B cell (primary cell): ENCODE measurements around the gene STPG3. TPM values are rescaled to one million over a fixed set of nuclear protein-coding genes. Genes with fewer than 3 reads are reported as not detected.

Source experiments
- ATAC-seq: fragments of 200-7000 bp; cut with Tn5 transposase; one replicate; pipeline ENCODE4 v1.10.0; 2021; ENCODE audit warnings: low read depth, mild to moderate bottlenecking, moderate number of reproducible peaks, moderate library complexity
- CTCF ChIA-PET: fragments of 350-600 bp; sonication (Branson Sonifier 250); formaldehyde crosslinking; loops from one replicate; lab custom pipeline; 2021; ENCODE audit warnings: antibody characterized with exemption, inconsistent platforms; lab: Charles Lee
- POLR2A ChIA-PET: fragments of 350-600 bp; sonication (Branson Sonifier 250); formaldehyde crosslinking; loops from one replicate; lab custom pipeline; 2021; ENCODE audit warnings: antibody characterized with exemption; lab: Charles Lee
- DNase-seq: peaks from one replicate; pipeline ENCODE4 v3.0.0; 2013
- H2AFZ ChIP-seq: 2 replicates; pipeline ENCODE4 v1.6.1; 2012; ENCODE audit warnings: mild to moderate bottlenecking, low read depth, low read length; ENCODE audit not compliant: insufficient read depth, poor library complexity, severe bottlenecking
- H3K27ac ChIP-seq, 2 donors: 1 replicate in 1 of 2; 2 replicates in 1 of 2; pipeline ENCODE4 v1.5.1; 2012 to 2013; ENCODE audit warnings: low read length in 2 of 2, mild to moderate bottlenecking in 2 of 2, moderate library complexity in 1 of 2
- H3K27me3 ChIP-seq, 4 experiments: fragments of 200-600 bp in 1 of 4; sonication (generic) in 1 of 4; replicated peaks in 1 of 4; 1 replicate in 2 of 4; 2 replicates in 2 of 4; pipeline versions ENCODE4 v1.6.1 to v1.7.0; 2013 to 2016; ENCODE audit warnings: low read length in 3 of 4, mild to moderate bottlenecking in 2 of 4, mixed read lengths in 1 of 4, moderate library complexity in 1 of 4; ENCODE audit not compliant: insufficient read depth in 4 of 4, control insufficient read depth in 3 of 4; ENCODE audit errors: control extremely low read depth in 1 of 4
- H3K36me3 ChIP-seq, 2 experiments: replicated peaks in 1 of 2; 1 replicate in 1 of 2; 2 replicates in 1 of 2; pipeline versions ENCODE4 v1.6.1 to v1.7.1; 2013; ENCODE audit warnings: low read length in 1 of 2; ENCODE audit not compliant: insufficient read depth in 2 of 2, control insufficient read depth in 1 of 2; ENCODE audit errors: control extremely low read depth in 1 of 2, extremely low read depth in 1 of 2
- H3K4me1 ChIP-seq, 2 donors: fragments of 200-600 bp in 1 of 2; sonication (generic) in 1 of 2; 1 replicate in 1 of 2; 2 replicates in 1 of 2; pipeline versions ENCODE4 v1.5.1 to v1.6.1; 2013 to 2017; ENCODE audit warnings: low read length in 2 of 2; ENCODE audit not compliant: control insufficient read depth in 2 of 2, insufficient read depth in 2 of 2
- H3K4me2 ChIP-seq: replicated peaks from 2 replicates; pipeline ENCODE3; 2012; ENCODE audit warnings: mild to moderate bottlenecking, low read depth, low read length; ENCODE audit not compliant: poor library complexity, severe bottlenecking
- H3K4me3 ChIP-seq, 5 experiments: fragments of 200-600 bp in 1 of 5; sonication (generic) in 1 of 5; 1 replicate in 3 of 5; 2 replicates in 2 of 5; pipeline versions ENCODE4 v1.5.1 to v1.7.0; 2011 to 2016; ENCODE audit warnings: low read length in 4 of 5, mild to moderate bottlenecking in 4 of 5, low read depth in 2 of 5, control low read depth in 1 of 5, moderate library complexity in 1 of 5; ENCODE audit not compliant: insufficient read depth in 1 of 5; ENCODE audit errors: control extremely low read depth in 1 of 5, extremely low read depth in 1 of 5
- H3K79me2 ChIP-seq: fragments of 200-600 bp; sonication (generic); one replicate; pipeline ENCODE4 v1.6.0; 2016; ENCODE audit warnings: low read length; ENCODE audit not compliant: control insufficient read depth, insufficient read depth
- H3K9ac ChIP-seq: fragments of 200-600 bp; sonication (generic); 2 replicates; pipeline ENCODE4 v1.6.1; 2017; ENCODE audit warnings: mild to moderate bottlenecking, low read length, moderate library complexity
- H3K9me3 ChIP-seq, 3 donors: one replicate each; pipeline versions ENCODE4 v1.6.1 to v1.7.1; 2013; ENCODE audit warnings: low read length in 2 of 3; ENCODE audit not compliant: control insufficient read depth in 2 of 3, insufficient read depth in 1 of 3; ENCODE audit errors: control extremely low read depth in 1 of 3
- H4K20me1 ChIP-seq: 2 replicates; pipeline ENCODE4 v1.6.0; 2012; ENCODE audit warnings: mild to moderate bottlenecking, low read length; ENCODE audit not compliant: insufficient read depth, control insufficient read depth, poor library complexity, severe bottlenecking
- H3K27ac Mint-ChIP-seq: one replicate; pipeline ENCODE4 v1.8.0; 2021; ENCODE audit warnings: mixed read lengths
- H3K27me3 Mint-ChIP-seq: one replicate; pipeline ENCODE4 v1.8.0; 2021; ENCODE audit warnings: mixed read lengths
- H3K4me1 Mint-ChIP-seq: one replicate; pipeline ENCODE4 v1.8.0; 2021; ENCODE audit warnings: mixed read lengths
- H3K4me3 Mint-ChIP-seq: one replicate; pipeline ENCODE4 v1.8.0; 2021; ENCODE audit warnings: mixed read lengths
- H3K9me3 Mint-ChIP-seq: one replicate; pipeline ENCODE4 v1.8.0; 2022; ENCODE audit warnings: mixed read lengths; ENCODE audit not compliant: insufficient read depth
- EZH2 ChIP-seq: IDR thresholded peaks from 2 replicates; pipeline ENCODE4 v1.6.1; 2012; ENCODE audit warnings: borderline replicate concordance, low read depth, mild to moderate bottlenecking, moderate library complexity, low read length; ENCODE audit not compliant: insufficient read depth, poor library complexity, severe bottlenecking
- WGBS: methylation state at CpG from one replicate; pipeline ENCODE4 v1.1.5; 2013; ENCODE audit warnings: missing lambda C conversion rate; ENCODE audit not compliant: insufficient coverage; 5-methylcytosine and 5-hydroxymethylcytosine counted together
- intact Hi-C: fragments of 100-400 bp; cut with micrococcal nuclease; formaldehyde crosslinking; loops from one replicate; pipeline ENCODE4 v1.10.0; 2022
- polyA plus RNA-seq: library from polyadenylated mRNA; depleted of rRNA; stranded (reverse); fragments of >200 nt; gene quantifications from 2 replicates; pipeline ENCODE4 v1.2.3, GENCODE V29; 2012
- total RNA-seq, 2 donors: library from RNA; stranded (reverse); fragments of 120-200 nt in 1 of 2; gene quantifications; 1 replicate in 1 of 2; 2 replicates in 1 of 2; pipeline versions ENCODE4 v1.2.3 to v1.2.4, GENCODE V29; 2013 to 2022
- TF ChIP-seq, protein P1 (sequence below): fragments of 200-600 bp; IDR thresholded peaks from one replicate; pipeline ENCODE4 v1.8.0; 2022; ENCODE audit warnings: antibody characterized with exemption, mild to moderate bottlenecking

Gene STPG3
- total and polyA plus RNA-seq, 2 donors (not counting 1 experiment from before 2014, with no cell fraction given), result not detected

- Mint-ChIP-seq H3K4me1 (peaks cover 4% of the 10 kb centered on the region), H3K27me3 (no peaks in the 10 kb centered on the region), H3K27ac (no peak overlapping the region), H3K4me3 (no peak overlapping the region), H3K9me3 (no peaks in the 10 kb centered on the region)
- Histone ChIP-seq H3K4me3 (no peak overlapping the region), H3K9ac (no peak overlapping the region), H3K36me3 (peaks cover 0 to 30% of the 10 kb centered on the region in 2 experiments), H3K27me3 (no peaks in the 10 kb centered on the region), H4K20me1 (peaks cover 24% of the 10 kb centered on the region), H3K9me3 (no peaks in the 10 kb centered on the region), H3K79me2 (peaks cover 28% of the 10 kb centered on the region), H3K4me1 (peaks cover 3 to 14% of the 10 kb centered on the region in 2 donors), H2AFZ (no peak overlapping the region), H3K4me2 (no peak overlapping the region), H3K27ac (no peak overlapping the region)
- no peak for TF ChIP-seq EZH2
- TF ChIP-seq, protein P1, sequence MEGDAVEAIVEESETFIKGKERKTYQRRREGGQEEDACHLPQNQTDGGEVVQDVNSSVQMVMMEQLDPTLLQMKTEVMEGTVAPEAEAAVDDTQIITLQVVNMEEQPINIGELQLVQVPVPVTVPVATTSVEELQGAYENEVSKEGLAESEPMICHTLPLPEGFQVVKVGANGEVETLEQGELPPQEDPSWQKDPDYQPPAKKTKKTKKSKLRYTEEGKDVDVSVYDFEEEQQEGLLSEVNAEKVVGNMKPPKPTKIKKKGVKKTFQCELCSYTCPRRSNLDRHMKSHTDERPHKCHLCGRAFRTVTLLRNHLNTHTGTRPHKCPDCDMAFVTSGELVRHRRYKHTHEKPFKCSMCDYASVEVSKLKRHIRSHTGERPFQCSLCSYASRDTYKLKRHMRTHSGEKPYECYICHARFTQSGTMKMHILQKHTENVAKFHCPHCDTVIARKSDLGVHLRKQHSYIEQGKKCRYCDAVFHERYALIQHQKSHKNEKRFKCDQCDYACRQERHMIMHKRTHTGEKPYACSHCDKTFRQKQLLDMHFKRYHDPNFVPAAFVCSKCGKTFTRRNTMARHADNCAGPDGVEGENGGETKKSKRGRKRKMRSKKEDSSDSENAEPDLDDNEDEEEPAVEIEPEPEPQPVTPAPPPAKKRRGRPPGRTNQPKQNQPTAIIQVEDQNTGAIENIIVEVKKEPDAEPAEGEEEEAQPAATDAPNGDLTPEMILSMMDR, result no peak
- intact Hi-C loops, result no loop called here
- no peak for DNase-seq
- no peak for ATAC-seq
- WGBS, result 90% methylated on average over 19 of the region's 24 CpGs
- POLR2A ChIA-PET, result no interaction called here
- CTCF ChIA-PET, result interaction anchor here (2.1 to 3.2 kb wide), 2 partner anchors 26 to 234 kb away, joined by 4 to 13 read pairs; no protein-coding TSS in a partner anchor
Measured at GRCh38 chr9:137262909-137263285, 11.8 kb downstream of the STPG3 start.

GRCh38 chr9:137263506-137263905 is 12.4 kb downstream of the STPG3 start:
- Histone ChIP-seq H3K4me1 (peaks cover 5 to 20% of the 10 kb centered on the region in 2 donors), H3K9ac (no peak overlapping the region), H3K4me3 (no peak overlapping the region), H3K79me2 (peaks cover 22% of the 10 kb centered on the region), H2AFZ (no peak overlapping the region), H3K27ac (no peak overlapping the region), H4K20me1 (peaks cover 29% of the 10 kb centered on the region), H3K36me3 (peaks cover 0 to 30% of the 10 kb centered on the region in 2 experiments), H3K27me3 (no peaks in the 10 kb centered on the region), H3K9me3 (no peaks in the 10 kb centered on the region), H3K4me2 (no peak overlapping the region)
- Mint-ChIP-seq H3K27ac (no peak overlapping the region), H3K9me3 (no peaks in the 10 kb centered on the region), H3K4me1 (peaks cover 10% of the 10 kb centered on the region), H3K4me3 (no peak overlapping the region), H3K27me3 (no peaks in the 10 kb centered on the region)
- 93% methylated on average over 8 of the region's 10 CpGs for WGBS
- DNase-seq, result no peak
- TF ChIP-seq, protein P1, result no peak
- TF ChIP-seq EZH2, result no peak
- intact Hi-C loops, result no loop called here
- ATAC-seq, result no peak
- POLR2A ChIA-PET, result interaction anchor here (0.6 kb wide), 1 partner anchor 53 kb away, joined by 3 read pairs; no protein-coding TSS in a partner anchor
- CTCF ChIA-PET, result interaction anchor here (1.4 to 2.1 kb wide), 2 partner anchors 23 to 234 kb away, joined by 3 to 4 read pairs; partner anchors contain the start of gene TUBB4B
